Mucosa of rectum (tissue), 2 donors: Measurements from ENCODE around the gene RBM47.
"Not testable (repeated sequence)": the region's sequence is repeated elsewhere in the genome, so short reads cannot be mapped to it uniquely, and the experiment has no call there.

ENCODE experiments used
- H3K27ac ChIP-seq, 2 donors: one replicate each; pipeline ENCODE4 v1.7.0; 2013; ENCODE audit warnings: inconsistent platforms in 2 of 2, low read depth in 2 of 2, low read length in 2 of 2
- H3K27me3 ChIP-seq, 2 donors: one replicate each; pipeline ENCODE4 v1.7.0; 2013; ENCODE audit warnings: low read length in 2 of 2; ENCODE audit not compliant: control insufficient read depth in 2 of 2, insufficient read depth in 2 of 2
- H3K36me3 ChIP-seq, 2 donors: one replicate each; pipeline ENCODE4 v1.7.0; 2013; ENCODE audit warnings: low read length in 2 of 2; ENCODE audit not compliant: control insufficient read depth in 2 of 2, insufficient read depth in 2 of 2
- H3K4me1 ChIP-seq, 2 donors: one replicate each; pipeline ENCODE4 v1.7.0; 2013; ENCODE audit warnings: low read length in 2 of 2, mild to moderate bottlenecking in 1 of 2; ENCODE audit not compliant: control insufficient read depth in 2 of 2, insufficient read depth in 2 of 2
- H3K4me3 ChIP-seq, 2 donors: one replicate each; pipeline ENCODE4 v1.7.0; 2013; ENCODE audit warnings: low read length in 2 of 2
- H3K9ac ChIP-seq, 2 donors: one replicate each; pipeline ENCODE4 v1.7.0; 2013; ENCODE audit warnings: low read length in 2 of 2, low read depth in 1 of 2, mild to moderate bottlenecking in 1 of 2
- H3K9me3 ChIP-seq, 2 donors: one replicate each; pipeline ENCODE4 v1.7.0; 2013; ENCODE audit warnings: low read length in 2 of 2; ENCODE audit not compliant: control insufficient read depth in 2 of 2
- donor health status: healthy.
- donor health status: Normal muscosa, but diverticular disease.

The RBM47 gene

GRCh38 chr4:40521957-40522356 lies 107.7 kb downstream of the RBM47 start:
- no peaks in the 10 kb centered on the region for H3K27me3 ChIP-seq
- H3K36me3 ChIP-seq: peaks cover 0 to 2% of the 10 kb centered on the region in 2 donors
- H3K9ac ChIP-seq: no peak overlapping the region
- no peaks in the 10 kb centered on the region for H3K9me3 ChIP-seq
- H3K4me1 ChIP-seq: peaks cover 0 to 2% of the 10 kb centered on the region in 2 donors
- H3K27ac ChIP-seq: no peak overlapping the region
- no peak overlapping the region for H3K4me3 ChIP-seq

DNA sequence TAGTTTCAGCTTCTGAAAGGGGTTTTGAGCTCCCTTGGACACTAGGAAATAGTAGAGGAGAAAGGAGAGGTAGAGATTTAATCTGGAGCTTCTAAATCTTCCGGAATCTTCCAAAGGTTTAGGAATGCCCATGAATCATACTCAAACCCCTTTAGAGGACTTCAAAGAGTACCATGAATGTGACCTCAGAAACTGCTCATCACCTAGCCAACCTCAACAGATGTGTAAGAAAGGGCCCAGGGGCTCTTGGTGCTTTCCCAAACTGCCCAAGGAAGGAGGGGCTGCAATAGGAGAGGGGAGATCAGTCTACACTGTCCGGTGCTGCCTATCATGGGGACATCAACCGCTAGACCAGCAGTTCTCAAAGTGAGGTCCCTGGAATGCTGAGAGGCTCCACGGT lies 109.1 kb downstream of the RBM47 start:
- Histone ChIP-seq H3K9ac (no peak overlapping the region), H3K36me3 (peaks cover 0 to 2% of the 10 kb centered on the region in 2 donors), H3K4me3 (no peak overlapping the region), H3K4me1 (peaks cover 6% of the 10 kb centered on the region in 2 donors), H3K9me3 (no peaks in the 10 kb centered on the region), H3K27me3 (no peaks in the 10 kb centered on the region), H3K27ac (no peak overlapping the region)

DNA sequence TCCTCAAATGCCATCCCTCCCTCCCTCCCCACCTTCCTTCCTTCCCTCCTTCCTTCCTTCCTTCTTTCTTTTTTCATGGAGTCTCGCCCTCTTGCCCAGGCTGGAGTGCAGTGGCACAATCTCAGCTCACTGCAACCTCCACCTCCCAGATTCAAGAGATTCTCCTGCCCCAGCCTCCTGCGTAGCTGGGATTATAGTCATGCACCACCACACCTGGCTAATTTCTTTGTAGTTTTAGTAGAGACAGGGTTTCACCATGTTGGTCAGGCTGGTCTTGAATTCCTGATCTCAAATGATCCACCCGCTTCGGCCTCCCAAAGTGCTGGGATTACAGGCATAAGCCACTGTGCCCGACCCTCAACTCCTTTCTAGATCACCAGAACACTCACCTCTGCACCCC lies 112.6 kb downstream of the RBM47 start:
- not testable (repeated sequence) for H3K4me1 ChIP-seq, H3K9me3 ChIP-seq, H3K36me3 ChIP-seq, H3K4me3 ChIP-seq, H3K27me3 ChIP-seq, H3K9ac ChIP-seq
- H3K27ac ChIP-seq: peak overlapping the region; percentile 95 to 96

DNA sequence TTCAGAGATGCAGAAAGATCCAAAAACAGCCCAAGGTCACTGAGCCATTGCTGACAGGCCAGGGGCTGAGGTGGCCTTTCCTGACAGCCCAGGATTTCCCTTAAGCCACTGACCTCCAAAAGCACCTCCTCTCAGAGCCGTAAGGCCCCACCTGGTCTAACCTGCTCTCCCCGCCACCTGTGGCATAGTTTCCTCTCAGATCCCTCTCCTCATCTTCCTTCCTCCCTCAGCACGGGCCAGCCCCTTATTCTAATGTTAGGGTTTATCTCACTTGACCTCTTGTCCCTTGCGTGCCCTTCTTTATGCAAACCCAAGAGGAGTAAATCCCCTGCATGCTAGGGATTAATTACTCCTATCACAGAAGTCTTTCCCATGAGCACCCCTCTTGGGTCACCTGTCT lies 113.0 kb downstream of the RBM47 start:
- Histone ChIP-seq H3K36me3 (no peaks in the 10 kb centered on the region), H3K4me1 (peaks cover 4 to 6% of the 10 kb centered on the region in 2 donors), H3K27me3 (no peaks in the 10 kb centered on the region), H3K27ac (peak overlapping the region; percentile 95 to 96), H3K9me3 (no peaks in the 10 kb centered on the region), H3K9ac (peak overlapping the region; percentile 44 to 88), H3K4me3 (no peak overlapping the region)

GRCh38 chr4:40515398-40516293 lies 114.0 kb downstream of the RBM47 start:
- Histone ChIP-seq H3K9ac (peak overlapping the region; percentile 81 to 88), H3K36me3 (peaks cover 0 to 4% of the 10 kb centered on the region in 2 donors), H3K4me3 (peak overlapping the region; percentile 67 to 86), H3K4me1 (peaks cover 4 to 16% of the 10 kb centered on the region in 2 donors), H3K9me3 (no peaks in the 10 kb centered on the region), H3K27ac (peak overlapping the region; percentile 95 to 96), H3K27me3 (no peaks in the 10 kb centered on the region)

GRCh38 chr4:40515037-40515397 lies 114.6 kb downstream of the RBM47 start:
- Histone ChIP-seq H3K9me3 (no peaks in the 10 kb centered on the region), H3K4me1 (peaks cover 4 to 22% of the 10 kb centered on the region in 2 donors), H3K27me3 (no peaks in the 10 kb centered on the region), H3K27ac (peak overlapping the region; percentile 95 to 96), H3K36me3 (peaks cover 0 to 4% of the 10 kb centered on the region in 2 donors), H3K9ac (peak overlapping the region; percentile 81 to 88), H3K4me3 (peak overlapping the region; percentile 67 to 86)

DNA sequence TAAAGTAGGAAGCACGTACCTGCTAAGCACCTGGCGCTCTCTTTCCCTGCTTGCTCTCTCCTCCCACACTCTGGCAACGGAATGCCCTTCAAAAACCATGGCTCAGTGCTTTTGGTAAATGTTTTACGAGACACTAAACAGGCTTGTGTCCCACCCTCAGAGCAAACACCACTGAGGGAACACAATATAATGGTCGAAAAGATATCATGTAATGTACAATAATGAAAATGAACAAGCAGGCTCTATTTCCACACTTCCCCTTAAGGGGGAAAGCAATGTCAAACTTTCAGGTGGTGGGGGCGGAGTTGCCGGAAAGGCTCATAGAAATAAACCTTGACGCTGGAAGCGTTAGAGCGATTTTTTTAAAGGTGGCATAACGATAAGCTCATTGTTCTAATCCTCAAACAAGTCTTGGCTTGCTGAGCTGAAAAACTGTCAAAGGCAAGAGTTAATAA lies 115.1 kb downstream of the RBM47 start:
- Histone ChIP-seq H3K4me1 (peaks cover 4 to 23% of the 10 kb centered on the region in 2 donors), H3K9ac (peak overlapping the region; percentile 81 to 88), H3K9me3 (no peaks in the 10 kb centered on the region), H3K36me3 (peaks cover 0 to 4% of the 10 kb centered on the region in 2 donors), H3K27ac (peak overlapping the region; percentile 95 to 96), H3K4me3 (peak overlapping the region; percentile 67 to 86), H3K27me3 (no peaks in the 10 kb centered on the region)

- H3K9ac ChIP-seq: peak overlapping the region; percentile 35 to 71
- H3K27ac ChIP-seq: peak overlapping the region; percentile 6 to 65
- peaks cover 5 to 39% of the 10 kb centered on the region in 2 donors for H3K4me1 ChIP-seq
- H3K27me3 ChIP-seq: no peaks in the 10 kb centered on the region
- H3K9me3 ChIP-seq: no peaks in the 10 kb centered on the region
- peak overlapping the region; percentile 52 to 55 for H3K4me3 ChIP-seq
- H3K36me3 ChIP-seq: peaks cover 0 to 4% of the 10 kb centered on the region in 2 donors
Observed at GRCh38 chr4:40511036-40511614, 118.5 kb downstream of the RBM47 start.

DNA sequence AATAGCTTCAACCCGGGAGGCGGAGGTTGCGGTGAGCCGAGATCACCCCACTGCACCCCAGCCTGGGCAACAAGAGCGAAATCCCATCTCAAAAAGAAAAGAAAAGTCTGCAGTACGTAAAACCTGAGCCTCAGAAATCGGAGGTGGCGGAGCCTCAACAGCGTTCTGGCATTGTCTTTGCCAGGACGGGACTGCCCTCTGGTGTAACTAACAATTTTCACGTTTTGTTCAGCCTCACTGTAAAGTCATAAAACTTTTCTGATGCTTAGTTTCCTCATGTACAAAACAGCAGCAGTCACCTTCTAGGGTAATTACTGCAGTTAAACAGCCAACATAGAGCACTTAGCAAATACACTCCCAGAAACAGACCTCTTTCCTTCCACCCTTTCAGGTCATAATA lies 121.7 kb downstream of the RBM47 start:
- Histone ChIP-seq H3K4me1 (peaks cover 5 to 45% of the 10 kb centered on the region in 2 donors), H3K9ac (peak overlapping the region in 1 of 2 donors; percentile 69), H3K9me3 (no peaks in the 10 kb centered on the region), H3K27ac (peak overlapping the region; percentile 45 to 85), H3K4me3 (peak overlapping the region; percentile 37 to 57), H3K36me3 (peaks cover 3 to 8% of the 10 kb centered on the region in 2 donors), H3K27me3 (no peaks in the 10 kb centered on the region)

- H3K4me1 ChIP-seq: peaks cover 7 to 54% of the 10 kb centered on the region in 2 donors
Observed at GRCh38 chr4:40506492-40506891, 123.2 kb downstream of the RBM47 start.

More at GRCh38 chr4:40506492-40506891, 123.2 kb downstream of the RBM47 start:
- no peaks in the 10 kb centered on the region for H3K9me3 ChIP-seq
- no peak overlapping the region for H3K4me3 ChIP-seq
- no peak overlapping the region for H3K27ac ChIP-seq
- no peaks in the 10 kb centered on the region for H3K27me3 ChIP-seq
- no peak overlapping the region for H3K9ac ChIP-seq
- peaks cover 9 to 22% of the 10 kb centered on the region in 2 donors for H3K36me3 ChIP-seq
